ENCODE data around the gene RAB4B.
A peak's percentile ranks its signal among the peaks of the same experiment; 100 is the strongest.

RAB4B gene

DNA sequence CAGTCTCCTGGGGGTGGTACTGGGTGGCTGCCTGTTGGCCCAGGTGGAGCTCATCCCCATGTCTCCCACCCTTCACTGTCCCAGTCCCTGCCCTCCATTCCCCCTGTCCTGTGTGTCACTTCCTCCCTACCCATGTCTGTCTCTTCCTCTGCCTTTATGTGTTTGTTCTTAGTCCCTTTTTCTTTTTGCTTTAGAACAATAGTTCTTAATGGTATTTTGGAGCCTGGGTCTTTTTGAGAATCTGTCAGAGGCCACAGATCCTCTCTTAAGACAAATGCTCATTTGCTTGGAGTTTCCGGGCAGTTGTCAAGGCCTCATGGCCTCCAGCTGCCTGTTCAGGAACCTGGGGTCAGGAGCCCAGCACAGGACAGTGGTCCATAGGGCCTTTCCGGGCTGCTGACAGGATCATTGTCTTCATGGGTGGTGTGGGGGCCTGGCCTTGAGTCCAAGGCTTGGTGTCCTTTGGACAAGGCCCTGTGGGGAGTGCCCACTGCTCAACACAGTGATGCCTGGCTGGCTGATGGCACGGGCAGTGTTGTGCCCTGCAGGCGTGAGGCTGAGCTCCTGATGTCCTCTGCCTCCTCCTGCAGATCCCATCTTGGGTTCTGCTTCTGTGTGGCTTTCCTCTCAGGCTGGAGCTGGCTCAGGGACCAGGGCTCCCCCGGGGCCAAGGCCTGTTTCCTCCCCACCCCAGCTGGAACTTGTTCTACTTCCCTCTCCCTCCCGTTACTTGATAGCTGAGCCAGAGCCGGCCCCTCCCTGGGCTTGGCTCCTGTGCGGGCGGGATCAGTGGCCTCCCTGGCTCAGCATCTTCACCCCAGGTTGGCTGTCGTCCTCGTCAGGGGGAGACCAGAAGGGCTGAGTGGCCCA is 24.5 kb downstream of the RAB4B start (continued):
- TF ChIP-seq ZEB2 (tag by site-specific recombination; IDR thresholded peaks at IDR 0.05) (no peak), ZNF138 (tag by site-specific recombination; IDR thresholded peaks at IDR 0.05; ENCODE audit: borderline replicate concordance) (no peak), ZNF529 (tag by site-specific recombination; IDR thresholded peaks at IDR 0.05; ENCODE audit: insufficient replicate concordance) (no peak), ZNF660 (tag by site-specific recombination; IDR thresholded peaks at IDR 0.05) (no peak), ZNF221 (tag by site-specific recombination; IDR thresholded peaks at IDR 0.05; ENCODE audit: borderline replicate concordance) (no peak), MEIS1 (CRISPR knock-in tag; IDR thresholded peaks at IDR 0.05; ENCODE audit: borderline replicate concordance) (no peak), ZNF623 (tag by site-specific recombination; IDR thresholded peaks at IDR 0.05) (no peak), KLF7 (tag by site-specific recombination; IDR thresholded peaks at IDR 0.05; ENCODE audit: borderline replicate concordance) (no peak), ZNF626 (tag by site-specific recombination; IDR thresholded peaks at IDR 0.05) (no peak), ZNF184 (tag by site-specific recombination; IDR thresholded peaks at IDR 0.05) (no peak), ZNF354C (tag by site-specific recombination; IDR thresholded peaks at IDR 0.05; ENCODE audit: borderline replicate concordance, low read depth) (no peak), ZNF433 (tag by site-specific recombination; IDR thresholded peaks at IDR 0.05; ENCODE audit: low read depth) (no peak), YY1 (tag by site-specific recombination; IDR thresholded peaks at IDR 0.05) (no peak), OSR2 (tag by site-specific recombination; IDR thresholded peaks at IDR 0.05) (0 out of 2 replicates have a peak, but pooled peaks have one; percentile 20), MZF1 (tag by site-specific recombination; IDR thresholded peaks at IDR 0.05; ENCODE audit: borderline replicate concordance) (no peak), ZNF830 (tag by site-specific recombination; IDR thresholded peaks at IDR 0.05; ENCODE audit: low read depth) (no peak), SETDB1 (IDR thresholded peaks at IDR 0.05; ENCODE audit: insufficient read length, low read length) (no peak), SALL2 (tag by site-specific recombination; IDR thresholded peaks at IDR 0.05; ENCODE audit: borderline replicate concordance) (no peak), ZNF23 (tag by site-specific recombination; IDR thresholded peaks at IDR 0.05; ENCODE audit: borderline replicate concordance) (no peak), ZNF302 (tag by site-specific recombination; IDR thresholded peaks at IDR 0.05; ENCODE audit: low read depth) (no peak), FEZF1 (tag by site-specific recombination; IDR thresholded peaks at IDR 0.05) (no peak), ZNF621 (tag by site-specific recombination; IDR thresholded peaks at IDR 0.05) (no peak), KLF8 (tag by site-specific recombination; IDR thresholded peaks at IDR 0.05) (no peak), ZBTB8A (tag by site-specific recombination; IDR thresholded peaks at IDR 0.05) (0 out of 2 replicates have a peak, but pooled peaks have one; percentile 16), ZBTB26 (tag by site-specific recombination; optimal IDR thresholded peaks at IDR 0.05) (no peak), KLF1 (tag by site-specific recombination; IDR thresholded peaks at IDR 0.05) (peak; percentile 98), ZBTB20 (tag by site-specific recombination; IDR thresholded peaks at IDR 0.05) (no peak; the same call in 1 of the 2 replicates), ZNF24 (tag by site-specific recombination; IDR thresholded peaks at IDR 0.05) (no peak), ZNF768 (tag by site-specific recombination; IDR thresholded peaks at IDR 0.05) (no peak)
- TF ChIP-seq, protein P1, sequence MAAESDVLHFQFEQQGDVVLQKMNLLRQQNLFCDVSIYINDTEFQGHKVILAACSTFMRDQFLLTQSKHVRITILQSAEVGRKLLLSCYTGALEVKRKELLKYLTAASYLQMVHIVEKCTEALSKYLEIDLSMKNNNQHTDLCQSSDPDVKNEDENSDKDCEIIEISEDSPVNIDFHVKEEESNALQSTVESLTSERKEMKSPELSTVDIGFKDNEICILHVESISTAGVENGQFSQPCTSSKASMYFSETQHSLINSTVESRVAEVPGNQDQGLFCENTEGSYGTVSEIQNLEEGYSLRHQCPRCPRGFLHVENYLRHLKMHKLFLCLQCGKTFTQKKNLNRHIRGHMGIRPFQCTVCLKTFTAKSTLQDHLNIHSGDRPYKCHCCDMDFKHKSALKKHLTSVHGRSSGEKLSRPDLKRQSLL (tag by site-specific recombination; IDR thresholded peaks at IDR 0.05) = no peak
- TF ChIP-seq, protein P2, sequence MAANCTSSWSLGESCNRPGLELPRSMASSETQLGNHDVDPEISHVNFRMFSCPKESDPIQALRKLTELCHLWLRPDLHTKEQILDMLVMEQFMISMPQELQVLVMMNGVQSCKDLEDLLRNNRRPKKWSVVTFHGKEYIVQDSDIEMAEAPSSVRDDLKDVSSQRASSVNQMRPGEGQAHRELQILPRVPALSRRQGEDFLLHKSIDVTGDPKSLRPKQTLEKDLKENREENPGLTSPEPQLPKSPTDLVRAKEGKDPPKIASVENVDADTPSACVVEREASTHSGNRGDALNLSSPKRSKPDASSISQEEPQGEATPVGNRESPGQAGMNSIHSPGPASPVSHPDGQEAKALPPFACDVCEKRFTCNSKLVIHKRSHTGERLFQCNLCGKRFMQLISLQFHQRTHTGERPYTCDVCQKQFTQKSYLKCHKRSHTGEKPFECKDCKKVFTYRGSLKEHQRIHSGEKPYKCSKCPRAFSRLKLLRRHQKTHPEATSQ (tag by site-specific recombination; IDR thresholded peaks at IDR 0.05) = no peak
- TF ChIP-seq, protein P3, sequence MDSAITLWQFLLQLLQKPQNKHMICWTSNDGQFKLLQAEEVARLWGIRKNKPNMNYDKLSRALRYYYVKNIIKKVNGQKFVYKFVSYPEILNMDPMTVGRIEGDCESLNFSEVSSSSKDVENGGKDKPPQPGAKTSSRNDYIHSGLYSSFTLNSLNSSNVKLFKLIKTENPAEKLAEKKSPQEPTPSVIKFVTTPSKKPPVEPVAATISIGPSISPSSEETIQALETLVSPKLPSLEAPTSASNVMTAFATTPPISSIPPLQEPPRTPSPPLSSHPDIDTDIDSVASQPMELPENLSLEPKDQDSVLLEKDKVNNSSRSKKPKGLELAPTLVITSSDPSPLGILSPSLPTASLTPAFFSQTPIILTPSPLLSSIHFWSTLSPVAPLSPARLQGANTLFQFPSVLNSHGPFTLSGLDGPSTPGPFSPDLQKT (IDR thresholded peaks at IDR 0.05; ENCODE audit: borderline replicate concordance, low read depth, low read length) = no peak
- TF ChIP-seq, protein P4, sequence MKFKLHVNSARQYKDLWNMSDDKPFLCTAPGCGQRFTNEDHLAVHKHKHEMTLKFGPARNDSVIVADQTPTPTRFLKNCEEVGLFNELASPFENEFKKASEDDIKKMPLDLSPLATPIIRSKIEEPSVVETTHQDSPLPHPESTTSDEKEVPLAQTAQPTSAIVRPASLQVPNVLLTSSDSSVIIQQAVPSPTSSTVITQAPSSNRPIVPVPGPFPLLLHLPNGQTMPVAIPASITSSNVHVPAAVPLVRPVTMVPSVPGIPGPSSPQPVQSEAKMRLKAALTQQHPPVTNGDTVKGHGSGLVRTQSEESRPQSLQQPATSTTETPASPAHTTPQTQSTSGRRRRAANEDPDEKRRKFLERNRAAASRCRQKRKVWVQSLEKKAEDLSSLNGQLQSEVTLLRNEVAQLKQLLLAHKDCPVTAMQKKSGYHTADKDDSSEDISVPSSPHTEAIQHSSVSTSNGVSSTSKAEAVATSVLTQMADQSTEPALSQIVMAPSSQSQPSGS (tag by site-specific recombination; IDR thresholded peaks at IDR 0.05; ENCODE audit: low read depth) = no peak
- TF ChIP-seq, protein P5, sequence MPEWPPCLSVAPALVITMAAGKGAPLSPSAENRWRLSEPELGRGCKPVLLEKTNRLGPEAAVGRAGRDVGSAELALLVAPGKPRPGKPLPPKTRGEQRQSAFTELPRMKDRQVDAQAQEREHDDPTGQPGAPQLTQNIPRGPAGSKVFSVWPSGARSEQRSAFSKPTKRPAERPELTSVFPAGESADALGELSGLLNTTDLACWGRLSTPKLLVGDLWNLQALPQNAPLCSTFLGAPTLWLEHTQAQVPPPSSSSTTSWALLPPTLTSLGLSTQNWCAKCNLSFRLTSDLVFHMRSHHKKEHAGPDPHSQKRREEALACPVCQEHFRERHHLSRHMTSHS (tag by site-specific recombination; IDR thresholded peaks at IDR 0.05) = no peak
